Activated CD8-positive, alpha-beta memory T cell treated with anti-CD3 and anti-CD28 coated beads for 4 hours (primary cell): ENCODE data around the gene OR8J1.
"Not testable (repeated sequence)": the region's sequence is repeated elsewhere in the genome, so short reads cannot be mapped to it uniquely, and the experiment has no call there.

ENCODE experiments used
- DNase-seq, 2 donors: peaks; one replicate each; pipeline ENCODE4 v3.0.0-alpha.2; 2020; ENCODE audit warnings: low read depth in 2 of 2

The OR8J1 gene

DNA sequence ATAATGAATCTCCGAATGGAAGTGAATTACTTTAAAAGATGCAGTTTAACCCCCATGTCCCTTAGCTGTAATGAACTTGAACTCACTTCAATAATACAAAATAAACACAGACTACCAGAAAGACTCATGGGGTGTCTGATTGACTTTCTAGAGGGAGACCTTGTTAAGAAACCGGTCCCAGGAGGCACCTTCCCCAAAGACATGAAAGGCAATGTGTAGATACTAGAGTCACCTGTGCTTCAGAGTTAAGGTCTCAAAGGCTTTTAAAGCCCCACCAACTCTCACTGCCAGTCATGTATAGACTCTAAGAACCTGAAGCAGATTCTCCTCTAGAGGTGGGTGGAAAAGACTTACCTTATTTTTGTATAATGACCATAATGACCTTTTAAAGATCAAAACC, at the start of gene OR8J1:
Gene OR8J1, plus strand, starts transcription at position 301 of the 400 bp plus-strand sequence. CDS start 5,956 bp downstream, outside the sequence.
- DNase-seq = no peak

DNA sequence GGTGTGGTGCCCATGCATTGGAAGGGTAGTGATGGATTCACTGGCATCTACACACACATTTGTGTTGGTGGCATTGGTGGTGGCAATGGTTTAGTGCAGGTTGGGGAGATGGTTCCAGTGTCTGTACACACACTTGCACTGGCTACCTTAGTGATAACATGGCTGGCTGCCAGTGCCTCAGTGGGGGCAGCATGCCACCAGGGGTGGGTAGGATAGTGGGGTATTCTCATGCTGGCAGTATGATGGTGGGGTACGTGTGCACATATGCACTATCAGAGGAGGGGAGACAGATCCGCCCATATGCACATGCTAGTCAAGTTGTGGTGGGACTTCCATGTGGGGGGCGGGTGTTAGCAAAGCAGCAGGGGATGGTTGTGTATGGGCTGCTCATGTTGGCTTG, 46.3 kb upstream of the OR8J1 start:
- DNase-seq = no peak

GRCh38 chr11:56314844-56315243, 39.2 kb upstream of the OR8J1 start, which contains the start of gene OR8K3:
Gene OR8K3 (plus strand): TSS chr11:56315144. CDS start chr11:56318307, 3,163 bp downstream.
- no peak for DNase-seq

- no peak for DNase-seq
These were observed 22.1 kb upstream of the OR8J1 start for GRCh38 chr11:56331861-56332491.

GRCh38 chr11:56333156-56333555, 20.9 kb upstream of the OR8J1 start:
- DNase-seq = no peak

DNA sequence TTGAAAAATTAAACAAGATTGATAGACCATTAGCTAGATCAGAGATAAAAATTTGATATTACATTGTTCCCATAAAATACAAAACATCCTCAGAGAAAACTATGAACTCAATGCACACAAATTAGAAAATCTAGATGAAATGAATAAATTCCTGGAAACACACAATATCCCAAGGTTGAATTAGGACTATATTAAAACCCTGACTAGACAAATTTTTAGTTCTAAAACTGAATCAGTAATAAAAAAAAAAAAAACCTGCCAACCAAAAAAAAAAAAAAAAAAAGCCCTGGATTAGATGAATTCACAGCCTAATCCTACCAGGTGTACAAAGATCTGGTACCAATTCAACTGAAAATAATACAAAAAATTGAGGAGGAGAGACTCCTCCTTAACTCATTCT, 13.8 kb upstream of the OR8J1 start:
- DNase-seq = no peak

DNA sequence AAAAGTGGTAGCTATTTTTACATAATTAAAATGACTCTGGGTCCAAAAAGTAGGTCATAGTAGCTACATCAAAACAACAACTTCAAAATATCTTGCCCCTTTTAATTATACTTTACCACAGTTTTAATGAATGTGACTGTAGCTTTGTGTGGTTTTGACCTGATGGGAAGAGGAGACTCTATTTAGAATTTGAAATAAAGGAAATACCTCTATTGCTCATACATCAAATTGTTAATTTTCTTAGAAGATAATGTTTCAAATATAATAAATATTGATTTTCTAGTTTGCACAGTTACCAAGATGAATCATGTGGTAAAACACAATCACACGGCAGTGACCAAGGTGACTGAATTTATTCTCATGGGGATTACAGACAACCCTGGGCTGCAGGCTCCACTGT, 8.4 kb upstream of the OR8J1 start, which contains the start of gene OR8K1:
Gene OR8K1, plus strand, starts transcription at position 301 of the 400 bp plus-strand sequence. Its CDS starts 0 bp downstream, at position 301.
- no peak for DNase-seq

GRCh38 chr11:56375324-56375723, 21.2 kb downstream of the OR8J1 start, which contains the start of gene OR8U1:
Gene OR8U1 (plus strand): TSS chr11:56375624. CDS start chr11:56375624, 0 bp downstream.
- DNase-seq = no peak

DNA sequence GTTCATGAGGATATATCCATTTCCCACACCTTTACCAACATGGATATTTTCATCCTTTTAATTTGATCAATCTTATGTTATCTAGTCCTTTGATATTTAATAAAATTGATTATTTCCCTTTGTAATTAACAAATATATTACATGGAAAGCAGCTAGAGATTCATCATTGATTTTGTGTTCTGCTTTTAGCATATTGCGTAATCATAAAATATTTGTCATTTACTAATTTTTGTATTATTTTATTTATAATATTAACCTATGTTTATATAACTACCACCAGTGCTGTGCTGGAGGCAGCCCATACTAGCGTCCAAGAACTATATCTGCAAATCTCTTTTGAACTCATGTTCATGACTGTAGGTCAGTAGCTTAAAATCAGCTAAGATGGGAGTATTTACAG, 26.0 kb downstream of the OR8J1 start:
- DNase-seq = no peak

DNA sequence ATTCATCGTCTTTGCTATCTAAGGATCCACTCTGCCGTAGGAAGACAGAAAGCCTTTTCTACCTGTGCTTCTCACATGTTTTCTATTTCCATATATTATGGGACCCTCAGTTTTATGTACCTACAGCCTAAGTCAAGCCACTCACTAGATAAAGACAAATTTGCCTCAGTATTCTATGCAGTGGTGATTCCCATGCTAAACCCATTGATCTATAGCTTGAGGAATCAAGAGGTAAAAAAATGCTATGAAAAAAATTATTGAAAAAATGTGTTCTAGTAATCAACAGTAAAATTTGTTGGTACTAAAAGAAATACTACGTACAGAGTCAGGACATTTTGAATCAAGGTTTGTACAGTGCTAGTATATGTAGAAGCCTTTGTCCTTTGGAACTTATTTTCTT, 40.3 kb downstream of the OR8J1 start:
- no peak for DNase-seq

- DNase-seq = no peak
These were observed 42.0 kb downstream of the OR8J1 start for GRCh38 chr11:56396047-56396446.

DNA sequence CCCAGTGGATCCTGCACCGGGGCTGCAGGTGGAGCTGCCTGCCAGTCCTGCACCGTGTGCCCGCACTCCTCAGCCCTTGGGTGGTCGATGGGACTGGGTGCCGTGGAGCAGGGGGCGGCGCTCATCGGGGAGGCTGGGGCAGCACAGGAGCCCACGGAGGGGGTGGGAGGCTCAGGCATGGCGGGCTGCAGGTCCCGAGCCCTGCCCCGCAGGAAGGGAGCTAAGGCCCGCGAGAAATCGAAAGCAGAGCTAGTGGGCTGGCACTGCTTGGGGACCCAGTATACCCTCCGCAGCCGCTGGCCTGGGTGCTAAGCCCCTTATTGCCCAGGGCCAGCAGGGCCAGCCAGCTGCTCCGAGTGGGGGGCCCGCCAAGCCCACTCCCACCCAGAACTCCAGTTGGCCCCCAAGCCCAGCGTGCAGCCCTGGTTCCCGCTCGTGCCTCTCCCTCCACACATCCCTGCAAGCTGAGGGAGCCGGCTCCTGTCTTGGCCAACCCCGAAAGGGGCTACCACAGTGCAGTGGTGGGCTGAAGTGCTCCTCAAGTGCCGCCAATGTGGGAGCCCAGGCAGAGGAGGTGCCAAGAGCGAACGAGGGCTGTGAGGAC, 47.9 kb downstream of the OR8J1 start:
- DNase-seq = not testable (repeated sequence)

GRCh38 chr11:56404393-56404792, 50.3 kb downstream of the OR8J1 start:
- no peak for DNase-seq

DNA sequence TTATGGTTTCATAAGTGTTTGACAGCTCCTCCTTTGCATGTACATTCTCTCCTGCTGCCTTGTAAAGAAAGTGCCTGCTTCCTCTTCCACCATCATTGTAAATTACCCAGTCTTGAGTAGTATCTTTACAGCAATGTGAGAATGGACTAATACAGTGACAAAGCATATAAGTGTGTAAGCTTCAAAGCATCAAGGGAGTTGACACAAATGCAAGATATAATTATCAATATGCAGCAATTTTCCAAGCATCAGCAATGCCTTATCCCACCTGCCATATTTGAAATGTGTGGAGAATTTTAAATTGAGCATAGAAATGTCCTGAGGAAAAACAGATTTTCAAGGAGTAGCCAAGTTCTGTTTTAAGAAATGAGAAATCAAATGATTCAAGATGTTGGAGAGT, 56.7 kb downstream of the OR8J1 start:
- no peak for DNase-seq
